DMS79 treated with DMSO at 0.1 percent for 48 hours (cell line): ENCODE data around the gene OAS2.
"Not testable (repeated sequence)": the region's sequence is repeated elsewhere in the genome, so short reads cannot be mapped to it uniquely, and the experiment has no call there.

ENCODE experiments used
- DNase-seq: peaks from one replicate; lab custom pipeline; 2025; lab: John Stamatoyannopoulos, UW

The OAS2 gene

GRCh38 chr12:112948806-112949205 is 29.5 kb upstream of the OAS2 start:
- DNase-seq, result no peak

- no peak for DNase-seq
Observed at GRCh38 chr12:112950701-112951100, 27.6 kb upstream of the OAS2 start.

DNA sequence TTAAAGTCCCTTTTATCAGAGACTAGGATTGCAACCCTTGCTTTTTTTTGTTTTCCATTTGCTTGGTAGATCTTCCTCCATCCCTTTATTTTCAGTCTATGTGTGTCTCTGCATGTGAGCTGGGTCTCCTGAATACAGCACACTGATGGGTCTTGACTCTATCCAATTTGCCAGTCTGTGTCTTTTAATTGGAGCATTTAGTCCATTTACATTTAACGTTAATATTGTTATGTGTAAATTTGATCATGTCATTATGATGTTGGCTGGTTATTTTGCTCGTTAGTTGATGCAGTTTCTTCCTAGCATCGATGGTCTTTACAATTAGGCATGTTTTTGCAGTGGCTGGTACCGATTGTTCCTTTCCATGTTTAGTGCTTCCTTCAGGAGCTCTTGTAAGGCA is 21.2 kb upstream of the OAS2 start:
- DNase-seq, result not testable (repeated sequence)

- DNase-seq, result no peak
Observed at GRCh38 chr12:112961074-112961473, 17.2 kb upstream of the OAS2 start.

GRCh38 chr12:112961536-112961935 is 16.8 kb upstream of the OAS2 start:
- DNase-seq, result no peak

DNA sequence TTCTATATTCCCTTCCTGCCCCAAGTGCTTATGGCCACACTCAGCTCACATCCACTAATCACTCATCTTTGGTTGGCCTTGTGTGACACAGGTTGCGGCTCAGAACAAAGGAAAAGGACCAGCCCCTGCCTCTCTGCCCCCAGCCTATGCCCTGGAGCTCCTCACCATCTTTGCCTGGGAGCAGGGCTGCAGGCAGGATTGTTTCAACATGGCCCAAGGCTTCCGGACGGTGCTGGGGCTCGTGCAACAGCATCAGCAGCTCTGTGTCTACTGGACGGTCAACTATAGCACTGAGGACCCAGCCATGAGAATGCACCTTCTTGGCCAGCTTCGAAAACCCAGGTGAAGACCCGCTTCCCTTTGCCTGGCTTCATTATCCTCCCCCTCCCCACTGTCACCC is 15.8 kb upstream of the OAS2 start:
- DNase-seq, result no peak

DNA sequence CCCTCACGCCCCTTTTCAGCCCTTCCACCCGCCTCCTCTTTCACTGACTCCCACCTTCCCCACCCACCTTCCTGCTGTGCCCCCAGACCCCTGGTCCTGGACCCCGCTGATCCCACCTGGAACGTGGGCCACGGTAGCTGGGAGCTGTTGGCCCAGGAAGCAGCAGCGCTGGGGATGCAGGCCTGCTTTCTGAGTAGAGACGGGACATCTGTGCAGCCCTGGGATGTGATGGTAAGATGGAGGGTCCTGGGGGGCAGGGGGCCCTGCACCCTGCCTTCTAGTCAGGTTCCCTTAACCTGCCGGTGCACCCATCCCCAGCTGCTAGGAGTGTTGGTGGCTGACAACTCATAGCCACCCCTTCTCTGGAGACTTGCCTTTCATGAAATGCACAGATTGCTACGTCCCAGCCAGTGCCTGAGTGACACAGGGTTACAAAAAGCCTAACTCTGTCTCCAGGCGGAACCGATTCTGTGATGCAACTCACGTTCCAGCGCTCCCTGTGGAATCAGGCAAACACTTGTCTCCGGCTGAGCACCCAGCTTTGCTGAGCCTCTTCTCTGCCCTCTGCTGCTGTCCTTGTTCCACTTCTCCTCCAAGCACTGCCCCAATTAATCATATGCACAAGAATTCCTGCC is 15.0 kb upstream of the OAS2 start:
- DNase-seq, result no peak

GRCh38 chr12:112964067-112964670 is 14.2 kb upstream of the OAS2 start:
- DNase-seq, result no peak

DNA sequence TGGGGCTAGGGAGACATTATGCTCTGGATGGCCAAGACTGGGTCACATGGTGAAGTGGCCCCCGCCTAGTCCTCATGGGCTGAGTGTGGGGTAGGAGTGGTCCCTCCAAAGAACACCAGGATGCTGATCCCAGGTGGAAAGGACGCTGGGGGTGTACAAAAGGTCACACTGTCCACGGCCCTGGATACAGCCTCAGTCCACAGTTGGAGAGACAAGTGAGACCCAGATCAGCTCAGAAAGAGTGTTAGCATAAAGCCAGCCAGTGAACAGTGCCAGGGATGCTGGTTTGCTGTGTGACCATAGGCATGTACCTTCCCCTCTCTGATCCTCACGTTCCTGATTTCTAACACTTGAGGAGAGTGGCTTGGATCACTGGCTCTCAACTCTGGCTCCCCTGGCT is 13.4 kb upstream of the OAS2 start:
- no peak for DNase-seq

DNA sequence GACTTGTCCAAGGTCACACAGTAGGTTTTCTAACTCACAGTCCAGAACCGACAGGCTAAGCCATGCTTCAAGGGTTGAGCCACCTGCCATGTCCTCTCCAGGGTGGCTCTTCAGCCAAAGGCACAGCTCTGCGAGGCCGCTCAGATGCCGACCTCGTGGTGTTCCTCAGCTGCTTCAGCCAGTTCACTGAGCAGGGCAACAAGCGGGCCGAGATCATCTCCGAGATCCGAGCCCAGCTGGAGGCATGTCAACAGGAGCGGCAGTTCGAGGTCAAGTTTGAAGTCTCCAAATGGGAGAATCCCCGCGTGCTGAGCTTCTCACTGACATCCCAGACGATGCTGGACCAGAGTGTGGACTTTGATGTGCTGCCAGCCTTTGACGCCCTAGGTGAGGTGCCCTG is 12.7 kb upstream of the OAS2 start:
- no peak for DNase-seq

DNA sequence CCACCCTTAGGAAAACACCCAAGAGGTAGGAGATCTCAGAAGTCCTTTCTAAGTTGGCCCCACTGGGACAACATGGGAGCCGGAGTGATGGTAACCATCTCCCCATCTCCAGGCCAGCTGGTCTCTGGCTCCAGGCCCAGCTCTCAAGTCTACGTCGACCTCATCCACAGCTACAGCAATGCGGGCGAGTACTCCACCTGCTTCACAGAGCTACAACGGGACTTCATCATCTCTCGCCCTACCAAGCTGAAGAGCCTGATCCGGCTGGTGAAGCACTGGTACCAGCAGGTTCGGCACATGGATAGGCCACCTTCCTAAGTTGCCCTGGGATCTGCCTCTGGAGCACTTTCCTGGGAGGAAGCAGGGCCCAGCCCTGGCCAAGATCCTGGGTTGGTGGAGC is 11.0 kb upstream of the OAS2 start:
- DNase-seq, result no peak

- DNase-seq, result no peak
Observed at GRCh38 chr12:112967858-112968257, 10.5 kb upstream of the OAS2 start.

DNA sequence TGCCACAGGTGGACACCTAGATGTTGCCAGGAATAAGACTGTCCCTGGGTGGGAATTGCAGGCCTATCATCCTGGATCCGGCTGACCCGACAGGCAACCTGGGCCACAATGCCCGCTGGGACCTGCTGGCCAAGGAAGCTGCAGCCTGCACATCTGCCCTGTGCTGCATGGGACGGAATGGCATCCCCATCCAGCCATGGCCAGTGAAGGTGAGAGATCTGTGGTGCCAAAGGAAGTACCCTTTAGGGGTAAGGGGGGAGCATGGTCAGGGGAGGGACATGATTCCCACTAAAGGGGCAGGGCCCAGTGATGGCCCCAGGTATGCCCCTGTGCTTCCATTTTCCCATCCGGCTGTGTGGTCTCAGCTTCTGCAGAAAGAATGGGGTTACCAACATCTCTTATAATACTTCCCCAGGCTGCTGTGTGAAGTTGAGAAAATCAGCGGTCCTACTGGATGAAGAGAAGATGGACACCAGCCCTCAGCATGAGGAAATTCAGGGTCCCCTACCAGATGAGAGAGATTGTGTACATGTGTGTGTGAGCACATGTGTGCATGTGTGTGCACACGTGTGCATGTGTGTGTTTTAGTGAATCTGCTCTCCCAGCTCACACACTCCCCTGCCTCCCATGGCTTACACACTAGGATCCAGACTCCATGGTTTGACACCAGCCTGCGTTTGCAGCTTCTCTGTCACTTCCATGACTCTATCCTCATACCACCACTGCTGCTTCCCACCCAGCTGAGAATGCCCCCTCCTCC is 8.6 kb upstream of the OAS2 start:
- DNase-seq, result no peak

GRCh38 chr12:112970391-112970790 is 7.9 kb upstream of the OAS2 start:
- DNase-seq, result no peak

- DNase-seq, result no peak
Observed at GRCh38 chr12:112971248-112971647, 7.1 kb upstream of the OAS2 start.

GRCh38 chr12:112973011-112973735 is 5.1 kb upstream of the OAS2 start:
- DNase-seq, result no peak

GRCh38 chr12:112973818-112974231 is 4.5 kb upstream of the OAS2 start:
- DNase-seq, result no peak

GRCh38 chr12:112974904-112975303 is 3.4 kb upstream of the OAS2 start:
- DNase-seq, result no peak

- no peak for DNase-seq
Observed at GRCh38 chr12:112977139-112977538, 1.2 kb upstream of the OAS2 start.

DNA sequence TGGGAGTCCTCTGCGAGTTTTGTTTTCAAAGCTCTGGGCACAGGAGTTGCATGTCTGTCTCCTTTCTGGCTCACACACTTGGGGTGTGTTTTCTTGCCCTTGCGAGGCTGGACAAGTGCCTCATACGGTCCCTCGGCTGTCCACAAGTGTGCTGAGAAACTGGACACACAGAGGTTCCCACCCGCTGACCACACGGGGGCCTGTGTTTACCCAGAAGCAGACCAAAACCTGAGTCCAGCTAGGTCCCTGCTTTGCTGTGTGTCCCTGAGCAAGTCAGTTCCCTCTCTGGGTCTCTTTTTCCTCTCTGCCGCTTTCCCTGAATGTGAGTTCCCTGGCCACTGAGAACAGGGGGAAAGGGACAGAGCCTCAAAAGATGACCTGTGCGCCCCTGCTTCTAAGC is 678 bp upstream of the OAS2 start:
- no peak for DNase-seq

GRCh38 chr12:112979041-112979680 is 842 bp downstream of the OAS2 start:
- DNase-seq, result no peak

DNA sequence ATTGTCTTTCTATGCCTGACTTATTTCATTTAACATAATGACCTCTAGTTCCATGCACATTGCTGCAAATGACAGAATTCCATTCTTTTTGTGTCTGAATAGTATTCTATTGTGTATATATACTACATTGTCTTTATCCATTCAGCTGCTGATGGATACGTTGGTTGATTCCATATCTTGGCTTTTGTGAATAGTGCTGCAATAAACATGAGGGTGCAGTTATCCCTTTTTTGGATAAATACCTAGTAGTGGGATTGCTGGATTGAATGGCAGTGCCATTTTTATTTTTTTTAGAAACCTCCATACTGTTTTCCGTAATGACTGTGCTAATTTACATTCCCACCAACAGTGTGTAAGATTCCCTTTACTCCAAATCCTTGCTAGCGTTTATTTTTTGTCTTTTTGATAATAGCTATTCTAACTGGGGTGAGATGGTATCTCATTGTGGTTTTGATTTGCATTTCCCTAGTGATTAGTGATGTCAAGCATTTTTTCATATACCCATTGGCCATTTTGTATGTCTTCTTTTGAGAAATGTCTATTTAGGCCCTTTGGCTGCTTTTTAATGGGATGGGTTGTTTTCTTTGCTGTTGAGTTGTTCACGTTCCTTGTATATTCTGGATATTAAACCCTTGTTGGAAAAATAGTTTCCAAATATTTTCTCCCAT is 2.3 kb downstream of the OAS2 start:
- DNase-seq, result no peak
